Femur (tissue), 1 donor: ENCODE measurements around the gene MYLK.
A peak's percentile ranks its signal among the peaks of the same experiment; 100 is the strongest.
"Not testable (repeated sequence)": the region's sequence is repeated elsewhere in the genome, so short reads cannot be mapped to it uniquely, and the experiment has no call there.

ENCODE experiments used
- DNase-seq: peaks from one replicate; pipeline ENCODE4 v3.0.0-alpha.2; 2017

MYLK gene

GRCh38 chr3:123884203-123884831, at the start of gene MYLK:
Gene MYLK, minus strand, starts transcription at chr3:123884332. Its CDS starts 90,491 bp downstream, at chr3:123793841.
- DNase-seq: peak; percentile 91

DNA sequence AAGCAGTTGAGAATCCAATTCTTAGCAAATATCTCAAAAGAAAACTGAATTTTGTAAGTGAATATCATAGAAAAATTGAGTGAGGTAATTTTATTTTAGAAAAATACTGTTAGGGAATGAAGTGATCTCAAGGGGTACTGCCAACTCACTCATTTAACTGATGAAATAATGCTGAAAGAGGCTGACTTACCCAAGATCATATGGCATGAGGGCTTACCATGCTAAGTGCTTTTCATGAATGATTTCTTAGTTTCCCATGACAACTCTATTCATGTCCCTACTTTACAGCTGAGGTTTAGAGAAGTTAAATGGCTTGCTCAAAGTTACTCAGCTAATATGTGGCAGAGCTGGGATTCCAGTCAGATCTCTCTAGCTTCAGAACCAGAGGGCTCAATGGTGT, 46.3 kb upstream of the MYLK start:
- DNase-seq: no peak

DNA sequence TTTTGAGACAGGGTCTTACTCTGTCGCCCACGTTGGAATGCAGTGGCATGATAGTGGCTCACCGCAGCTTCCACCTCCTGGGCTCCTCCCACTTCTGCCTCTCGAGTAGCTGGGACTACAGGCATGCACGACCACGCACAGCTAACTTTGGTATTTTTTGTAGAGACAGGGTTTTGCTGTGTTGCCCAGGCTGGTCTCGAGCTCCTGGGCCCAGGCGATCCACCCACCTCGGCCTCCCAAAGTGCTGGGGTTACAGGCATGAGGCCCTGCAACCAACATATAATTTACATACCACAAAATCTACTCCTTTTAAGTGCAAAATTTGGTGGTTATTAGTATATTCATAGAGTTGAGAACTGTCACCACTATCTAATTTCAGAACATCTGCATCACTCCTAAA, 45.2 kb upstream of the MYLK start:
- no peak for DNase-seq

- no peak for DNase-seq
Observed at GRCh38 chr3:123926396-123926795, 42.3 kb upstream of the MYLK start.

DNA sequence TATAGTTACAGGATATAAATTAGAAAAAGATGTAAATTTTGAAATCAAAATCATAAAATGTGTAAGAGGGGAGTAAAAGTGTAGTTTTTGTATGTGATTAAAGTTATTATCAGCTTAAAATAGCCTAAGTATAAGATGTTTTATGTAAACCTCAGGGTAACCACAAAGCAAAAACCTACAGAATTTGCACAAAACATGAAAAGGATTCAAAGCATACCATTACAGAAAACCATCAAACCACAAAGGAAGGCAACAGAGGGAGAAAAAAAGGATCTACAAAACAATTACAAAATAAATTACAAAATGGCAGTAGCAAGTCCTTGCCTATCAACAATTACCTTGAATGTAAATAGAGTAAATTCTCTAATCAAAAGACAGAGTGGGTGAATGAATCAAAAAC, 36.7 kb upstream of the MYLK start:
- DNase-seq: no peak

GRCh38 chr3:123920383-123920782, 36.3 kb upstream of the MYLK start:
- no peak for DNase-seq

DNA sequence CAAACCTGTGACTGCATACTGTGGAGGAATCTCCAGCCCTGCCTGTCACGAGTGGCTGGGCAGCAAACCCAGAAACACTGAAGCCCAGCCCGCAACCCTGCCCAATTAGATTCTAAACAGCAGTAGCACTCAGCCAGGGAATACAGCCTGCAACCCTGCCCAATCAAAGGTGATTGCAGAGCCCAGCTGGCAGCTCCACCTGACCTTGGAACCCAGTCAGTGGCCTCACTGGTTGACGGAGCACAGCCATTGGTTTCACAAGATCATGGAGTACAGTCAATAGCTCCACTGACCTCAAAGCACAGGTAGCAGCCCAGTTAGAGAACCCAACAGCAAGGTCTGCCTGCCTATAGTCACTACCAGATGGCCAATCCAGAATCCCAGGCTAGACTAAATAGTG, 35.2 kb upstream of the MYLK start:
- no peak for DNase-seq

DNA sequence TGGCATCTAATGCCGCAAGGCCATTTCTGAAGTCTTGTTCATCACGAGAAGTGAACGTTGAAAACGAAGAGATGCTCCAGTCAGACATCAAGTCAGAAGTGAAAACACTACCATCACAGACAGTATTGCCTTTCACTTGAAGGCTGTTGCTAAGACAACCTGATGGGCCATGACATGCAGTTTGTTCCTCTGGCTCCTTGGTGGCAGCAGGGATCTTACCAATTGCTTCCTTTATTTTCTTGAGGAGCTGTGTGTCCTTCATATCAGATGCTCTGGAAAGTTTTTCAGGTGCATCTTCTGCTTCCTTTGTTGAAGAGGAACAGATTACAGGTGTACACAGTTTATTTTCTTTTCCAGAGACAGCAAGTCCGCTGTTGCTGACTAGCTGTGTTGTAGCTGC, 30.7 kb upstream of the MYLK start:
- no peak for DNase-seq

GRCh38 chr3:123909785-123910184, 25.7 kb upstream of the MYLK start:
- no peak for DNase-seq

DNA sequence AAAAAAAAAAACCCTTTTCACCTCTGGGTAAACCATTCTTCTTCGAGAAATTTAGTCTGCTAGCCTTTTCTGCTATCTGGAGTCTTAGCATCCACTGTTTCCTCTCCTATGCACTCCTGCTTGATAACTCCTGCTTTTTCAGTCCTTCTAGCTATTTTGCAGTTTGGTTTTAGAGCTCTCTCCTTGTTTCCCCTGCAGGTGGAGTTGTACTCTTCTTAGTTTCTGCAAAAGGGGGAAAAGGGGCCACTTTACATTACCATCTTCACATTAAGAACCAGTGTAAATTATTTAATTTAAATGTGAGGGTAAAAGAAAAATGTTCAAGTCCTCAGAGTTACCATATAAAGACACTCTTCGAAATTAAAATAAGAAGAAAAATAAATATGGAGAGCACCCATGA, 23.6 kb upstream of the MYLK start:
- no peak for DNase-seq

GRCh38 chr3:123899300-123899865, 15.3 kb upstream of the MYLK start:
- no peak for DNase-seq

DNA sequence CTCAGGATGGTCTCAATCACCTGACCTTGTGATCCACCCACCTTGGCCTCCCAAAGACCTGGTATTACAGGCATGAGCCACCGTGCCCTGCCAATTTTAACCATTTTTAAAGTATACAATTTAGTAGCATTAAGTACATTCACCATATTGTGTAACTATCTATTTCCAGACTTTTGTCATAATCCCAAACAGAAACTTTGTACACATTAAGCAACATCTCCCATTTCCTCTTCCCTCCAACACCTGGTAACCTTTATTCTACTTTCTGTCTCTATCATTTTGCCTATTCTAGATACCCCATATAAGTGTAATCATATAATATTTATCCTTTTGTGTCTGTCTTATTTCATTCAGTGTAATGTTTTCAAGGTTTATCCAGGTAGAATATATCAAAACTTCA, 8.9 kb upstream of the MYLK start:
- DNase-seq: no peak

DNA sequence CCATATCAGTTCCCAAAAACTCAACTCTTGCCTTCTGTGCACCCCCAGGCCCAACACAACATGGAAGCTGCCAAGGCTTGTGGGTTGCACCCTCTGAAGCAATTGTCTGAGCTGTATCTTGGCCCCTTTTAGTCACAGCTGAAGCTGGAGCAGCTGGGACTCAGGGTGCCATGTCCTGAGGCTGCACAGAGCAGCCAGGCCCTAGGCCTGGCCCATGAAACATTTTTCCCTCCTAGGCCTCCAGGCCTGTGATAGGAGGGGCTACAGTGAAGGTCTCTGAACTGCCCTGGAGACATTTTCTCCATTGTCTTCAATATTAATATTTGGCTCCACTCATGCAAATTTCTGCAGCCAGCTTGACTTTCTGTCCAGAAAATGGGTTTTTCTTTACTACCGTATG, 8.1 kb upstream of the MYLK start:
- DNase-seq: no peak

DNA sequence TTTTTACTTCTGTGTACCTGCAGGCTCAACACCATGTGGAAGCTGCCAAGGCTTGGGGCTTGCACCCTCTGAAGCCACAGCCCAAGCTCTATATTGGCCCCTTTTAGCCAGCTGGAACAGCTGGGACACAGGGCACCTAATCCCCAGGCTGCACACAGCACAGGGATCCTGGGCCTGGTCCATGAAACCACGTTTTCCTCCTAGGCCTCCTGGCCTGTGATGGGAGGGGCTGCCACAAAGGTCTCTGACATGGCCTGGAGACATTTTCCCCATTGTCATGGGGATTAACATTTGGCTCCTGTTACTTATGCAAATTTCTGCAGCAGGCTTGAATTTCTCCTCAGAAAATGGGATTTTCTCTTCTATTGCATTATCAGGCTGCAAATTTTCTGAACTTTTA, 6.9 kb upstream of the MYLK start:
- not testable (repeated sequence) for DNase-seq

DNA sequence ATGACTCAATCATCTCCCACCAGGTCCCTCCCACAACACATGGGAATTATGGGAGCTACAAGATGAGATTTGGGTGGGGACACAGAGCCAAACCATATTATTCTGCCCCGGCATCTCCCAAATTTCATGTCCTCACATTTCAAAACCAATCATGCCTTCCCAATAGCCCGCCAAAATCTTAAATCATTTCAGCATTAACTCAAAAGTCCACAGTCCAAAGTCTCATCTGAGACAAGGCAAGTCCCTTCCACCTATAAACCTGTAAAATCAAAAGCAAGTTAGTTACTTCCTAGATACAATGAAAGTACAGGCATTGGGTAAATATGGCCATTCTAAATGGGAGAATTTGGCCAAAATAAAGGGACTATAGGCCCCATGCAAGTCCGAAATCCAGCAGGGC, 6.0 kb upstream of the MYLK start:
- not testable (repeated sequence) for DNase-seq

- no peak for DNase-seq
Observed at GRCh38 chr3:123884993-123885392, 861 bp upstream of the MYLK start.

- DNase-seq: peak; percentile 59
Observed at GRCh38 chr3:123883701-123884202, 380 bp downstream of the MYLK start.

GRCh38 chr3:123883111-123883510, 1.0 kb downstream of the MYLK start:
- no peak for DNase-seq

DNA sequence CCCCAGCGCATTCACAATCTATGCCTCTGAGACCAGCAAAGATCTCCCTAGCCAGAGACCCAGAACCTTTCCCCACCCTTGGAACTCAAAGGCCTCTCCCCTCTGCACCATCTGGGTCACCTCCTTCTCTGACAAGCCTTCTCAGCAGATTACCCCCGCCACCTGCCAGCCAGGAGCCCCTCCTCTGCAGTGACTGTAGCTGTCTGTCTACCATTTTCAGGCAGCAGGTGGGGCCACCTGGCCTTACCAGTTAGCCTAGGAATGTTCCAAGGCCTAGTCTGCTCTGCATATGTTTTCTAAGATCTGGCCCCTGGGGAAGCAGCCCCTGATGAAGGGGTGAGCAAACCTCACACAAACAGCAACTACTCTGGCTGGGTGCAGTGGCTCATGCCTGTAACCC, 2.4 kb downstream of the MYLK start:
- no peak for DNase-seq

DNA sequence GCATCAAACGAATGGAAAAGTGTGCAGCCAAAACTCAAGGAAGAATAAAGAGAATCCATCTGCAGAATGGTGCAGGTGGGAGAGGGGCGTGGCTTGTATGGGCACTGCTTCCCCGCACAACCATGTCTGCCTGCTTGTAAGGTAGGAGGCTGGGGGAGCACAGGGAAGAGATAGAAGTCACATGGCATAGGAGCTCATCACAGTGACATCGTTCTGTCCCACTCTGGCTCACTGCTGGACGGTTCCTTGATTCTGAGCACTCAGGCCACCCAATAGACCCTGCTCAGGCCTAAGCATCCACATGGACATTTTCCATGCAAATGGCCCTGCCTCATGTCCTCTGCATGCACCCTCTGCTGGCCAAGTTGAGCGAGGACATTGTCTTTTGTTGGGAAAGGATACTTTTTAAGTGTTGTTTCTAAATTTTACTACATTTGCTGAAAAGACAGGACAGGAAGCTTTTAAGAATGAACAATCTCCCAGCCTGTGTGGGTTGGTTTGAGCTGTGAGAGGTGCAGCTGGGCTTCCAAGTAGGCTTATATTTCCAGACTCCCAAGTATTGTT, 3.1 kb downstream of the MYLK start:
- no peak for DNase-seq

DNA sequence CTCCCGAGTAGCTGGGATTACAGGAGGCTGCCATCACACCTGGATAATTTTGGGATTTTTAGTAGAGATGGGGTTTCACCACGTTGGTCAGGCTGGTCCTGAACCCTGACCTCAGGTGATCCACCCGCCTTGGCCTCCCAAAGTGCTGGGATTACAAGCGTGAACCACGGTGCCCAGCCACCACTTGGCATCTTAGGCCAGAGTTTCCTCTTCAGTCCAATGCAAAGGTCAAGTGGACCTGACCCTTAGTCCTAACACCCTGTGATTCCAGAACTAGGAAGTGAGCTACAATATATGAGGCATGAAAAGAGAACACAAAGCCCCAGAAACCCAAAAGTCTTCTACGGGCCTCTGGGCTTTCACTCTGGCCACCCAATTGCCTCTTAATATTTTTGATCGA, 5.3 kb downstream of the MYLK start:
- no peak for DNase-seq

GRCh38 chr3:123877965-123878364, 6.2 kb downstream of the MYLK start:
- no peak for DNase-seq

- DNase-seq: no peak
Observed at GRCh38 chr3:123877466-123877865, 6.7 kb downstream of the MYLK start.

GRCh38 chr3:123876858-123877257, 7.3 kb downstream of the MYLK start:
- DNase-seq: no peak

GRCh38 chr3:123872621-123873020, 11.5 kb downstream of the MYLK start:
- no peak for DNase-seq
